ENCODE measurements around the gene GNA15.
"Not testable (repeated sequence)": the region's sequence is repeated elsewhere in the genome, so short reads cannot be mapped to it uniquely, and the experiment has no call there.

GNA15 gene

GRCh38 chr19:3193256-3194105 is 57.6 kb downstream of the GNA15 start:
- DNase-seq = no peak

GRCh38 chr19:3194106-3195087 is 58.6 kb downstream of the GNA15 start:
- DNase-seq = no peak

- DNase-seq = no peak
Measured at GRCh38 chr19:3196064-3196932, 60.5 kb downstream of the GNA15 start.

GRCh38 chr19:3196933-3197205 is 61.0 kb downstream of the GNA15 start:
- DNase-seq = no peak

- no peak for DNase-seq
Measured at GRCh38 chr19:3198901-3199700, 63.3 kb downstream of the GNA15 start.

- DNase-seq = no peak
Measured at GRCh38 chr19:3201072-3201700, 65.4 kb downstream of the GNA15 start.

- DNase-seq = no peak
Measured at GRCh38 chr19:3201911-3202310, 66.1 kb downstream of the GNA15 start.

GRCh38 chr19:3202346-3202745 is 66.5 kb downstream of the GNA15 start:
- no peak for DNase-seq

GRCh38 chr19:3202895-3203294 is 67.1 kb downstream of the GNA15 start:
- DNase-seq = not testable (repeated sequence)

- no peak for DNase-seq
Measured at GRCh38 chr19:3203805-3204645, 68.2 kb downstream of the GNA15 start.

GRCh38 chr19:3204646-3205275 is 68.9 kb downstream of the GNA15 start:
- DNase-seq = no peak

- DNase-seq = no peak
Measured at GRCh38 chr19:3206216-3206953, 70.6 kb downstream of the GNA15 start.

- no peak for DNase-seq
Measured at GRCh38 chr19:3207461-3208242, 71.8 kb downstream of the GNA15 start.

- no peak for DNase-seq
Measured at GRCh38 chr19:3208317-3209207, 72.7 kb downstream of the GNA15 start.

GRCh38 chr19:3210347-3211017 is 74.6 kb downstream of the GNA15 start:
- peak; percentile 76 for DNase-seq

GRCh38 chr19:3211191-3211590 is 75.4 kb downstream of the GNA15 start:
- DNase-seq = no peak

- no peak for DNase-seq
Measured at GRCh38 chr19:3213159-3213558, 77.3 kb downstream of the GNA15 start.
